GM12891 (cell line): ENCODE data around the gene SHISA8.

Source experiments
- PAX5 ChIP-seq: IDR thresholded peaks from 2 replicates; pipeline ENCODE4 v1.6.1; 2011; ENCODE audit warnings: low read length, moderate library complexity, mild to moderate bottlenecking; ENCODE audit not compliant: insufficient read depth, severe bottlenecking
- POLR2A ChIP-seq: IDR thresholded peaks from 2 replicates; pipeline ENCODE4 v1.6.1; 2011; ENCODE audit warnings: low read depth, low read length, control low read depth
- POLR2AphosphoS5 ChIP-seq: IDR thresholded peaks from 2 replicates; pipeline ENCODE4 v1.6.1; 2011; ENCODE audit warnings: low read depth, low read length, control low read depth
- TAF1 ChIP-seq: IDR thresholded peaks from 2 replicates; pipeline ENCODE4 v1.6.1; 2011; ENCODE audit warnings: low read depth, low read length, control low read depth

- TF ChIP-seq TAF1 (no peak), POLR2A (no peak), POLR2AphosphoS5 (no peak), PAX5 (no peak)
These were observed 14.5 kb upstream of the SHISA8 start for GRCh38 chr22:41929418-41929810.
